Mucosa of stomach (tissue), 1 donor: ENCODE data around the gene EXOC6B.

Experiments
- H3K27me3 ChIP-seq: one replicate; pipeline ENCODE4 v1.7.0; 2013; ENCODE audit warnings: mild to moderate bottlenecking, low read length; ENCODE audit not compliant: control insufficient read depth, insufficient read depth
- H3K36me3 ChIP-seq: one replicate; pipeline ENCODE4 v1.7.0; 2013; ENCODE audit warnings: low read length; ENCODE audit not compliant: control insufficient read depth, insufficient read depth
- H3K4me1 ChIP-seq: one replicate; pipeline ENCODE4 v1.7.0; 2013; ENCODE audit warnings: mild to moderate bottlenecking, low read length; ENCODE audit not compliant: control insufficient read depth, insufficient read depth
- H3K4me3 ChIP-seq: one replicate; pipeline ENCODE4 v1.7.0; 2013; ENCODE audit warnings: low read length
- H3K9ac ChIP-seq: one replicate; pipeline ENCODE4 v1.7.0; 2013; ENCODE audit warnings: mild to moderate bottlenecking, low read length, moderate library complexity
- H3K9me3 ChIP-seq: one replicate; pipeline ENCODE4 v1.7.0; 2013; ENCODE audit warnings: mild to moderate bottlenecking, low read length, moderate library complexity; ENCODE audit not compliant: control insufficient read depth
- donor health status: Pancreatic carcinoma.

EXOC6B gene

DNA sequence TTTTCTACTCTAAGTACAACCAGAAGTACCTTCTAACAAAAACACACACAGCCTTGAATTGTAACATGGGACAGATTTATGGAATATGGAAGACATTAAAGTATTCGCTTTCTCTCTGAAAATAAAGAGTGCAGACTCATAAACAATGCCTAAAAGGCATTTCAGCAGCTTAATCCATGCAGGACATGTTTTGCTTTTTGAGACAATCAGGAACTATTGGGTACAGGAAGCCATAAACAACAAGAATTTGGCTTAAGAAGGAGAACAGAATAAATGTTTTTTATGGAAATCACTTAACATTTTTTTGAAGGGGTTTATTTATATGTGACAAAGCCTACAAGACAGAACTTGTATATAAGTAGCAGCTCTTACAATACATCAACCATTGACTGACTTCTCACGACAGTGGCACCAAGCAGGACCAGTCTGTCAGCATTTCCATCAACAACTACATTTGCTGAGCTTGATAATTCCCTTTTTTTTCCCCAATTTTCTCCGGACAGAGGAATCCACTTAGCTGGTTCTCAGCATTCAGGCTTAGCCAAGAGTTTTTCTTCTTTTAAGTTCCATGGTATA lies 140.1 kb downstream of the EXOC6B start:
- H3K36me3 ChIP-seq: no peaks in the 10 kb centered on the region

DNA sequence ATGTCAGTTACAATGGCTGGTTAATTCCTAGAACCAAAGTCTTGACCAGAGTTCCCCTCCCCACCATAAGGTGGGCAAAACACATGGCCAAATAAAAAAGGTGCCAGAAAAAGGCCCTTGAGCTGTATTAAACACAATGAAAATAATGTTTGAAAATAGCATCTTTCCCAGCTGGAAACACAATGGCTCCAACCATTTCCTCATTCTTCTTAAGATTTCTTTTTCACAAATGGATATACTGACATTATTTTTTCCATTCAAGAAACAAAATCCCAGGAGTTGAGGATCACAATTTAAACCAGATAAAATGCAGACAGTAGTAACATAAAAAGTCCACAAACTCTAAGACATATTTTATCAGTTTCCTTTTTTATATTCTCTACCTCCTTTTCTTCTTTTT lies 143.8 kb downstream of the EXOC6B start:
- H3K9ac ChIP-seq: no peak overlapping the region
- H3K4me3 ChIP-seq: no peak overlapping the region
- no peaks in the 10 kb centered on the region for H3K36me3 ChIP-seq
- H3K9me3 ChIP-seq: no peaks in the 10 kb centered on the region
- H3K27me3 ChIP-seq: no peaks in the 10 kb centered on the region
- H3K4me1 ChIP-seq: no peaks in the 10 kb centered on the region

More for the DNA sequence above, 140.1 kb downstream of the EXOC6B start:
- Histone ChIP-seq H3K9me3 (no peaks in the 10 kb centered on the region), H3K4me3 (no peak overlapping the region), H3K9ac (no peak overlapping the region), H3K27me3 (no peaks in the 10 kb centered on the region), H3K4me1 (no peaks in the 10 kb centered on the region)

DNA sequence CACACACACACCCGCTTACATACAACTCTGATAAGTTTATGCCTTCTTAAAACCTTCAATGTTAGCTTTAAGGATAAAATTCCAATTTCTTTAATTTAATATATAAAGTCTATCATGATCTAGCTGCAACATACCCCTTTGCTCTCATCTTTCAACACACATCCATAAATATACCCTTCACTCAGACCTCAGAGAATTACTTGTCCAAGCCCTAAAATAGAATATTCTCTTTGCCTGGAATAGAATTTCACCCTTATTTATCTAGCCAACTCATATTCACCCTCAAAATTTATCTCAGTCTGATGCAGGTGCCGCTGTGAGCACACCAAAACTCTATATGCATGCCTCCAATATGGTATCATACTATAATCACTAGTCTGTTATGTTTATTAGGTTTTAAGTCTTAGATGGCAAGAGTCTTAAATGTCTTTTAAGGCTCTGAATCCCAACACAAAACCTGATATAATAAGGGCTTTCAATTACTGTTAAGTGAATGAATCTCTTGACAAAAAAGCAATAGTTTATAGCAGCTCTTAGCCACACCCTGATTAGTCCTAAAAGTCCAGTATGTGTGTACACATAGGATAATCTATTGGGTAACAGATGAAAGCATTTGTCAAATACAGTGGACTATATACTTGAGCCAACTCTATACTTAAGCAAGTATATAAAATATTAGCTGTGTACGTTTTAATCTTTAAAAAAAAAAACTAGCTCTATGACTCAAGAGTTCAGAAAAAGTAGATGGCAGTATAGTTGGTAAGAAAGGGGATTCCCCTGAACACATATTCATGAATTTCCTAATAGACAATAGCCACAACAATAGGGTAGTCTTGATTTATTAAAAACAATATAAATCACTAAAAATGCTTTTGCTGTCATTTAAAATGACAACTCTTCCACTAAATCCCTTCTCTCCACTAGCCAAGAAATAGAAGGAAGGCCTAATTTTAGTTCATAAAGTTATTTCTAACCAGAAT lies 144.5 kb downstream of the EXOC6B start:
- H3K27me3 ChIP-seq: no peaks in the 10 kb centered on the region
- peaks cover 4% of the 10 kb centered on the region for H3K4me1 ChIP-seq
- no peaks in the 10 kb centered on the region for H3K36me3 ChIP-seq
- H3K9me3 ChIP-seq: no peaks in the 10 kb centered on the region
- no peak overlapping the region for H3K4me3 ChIP-seq
- no peak overlapping the region for H3K9ac ChIP-seq

DNA sequence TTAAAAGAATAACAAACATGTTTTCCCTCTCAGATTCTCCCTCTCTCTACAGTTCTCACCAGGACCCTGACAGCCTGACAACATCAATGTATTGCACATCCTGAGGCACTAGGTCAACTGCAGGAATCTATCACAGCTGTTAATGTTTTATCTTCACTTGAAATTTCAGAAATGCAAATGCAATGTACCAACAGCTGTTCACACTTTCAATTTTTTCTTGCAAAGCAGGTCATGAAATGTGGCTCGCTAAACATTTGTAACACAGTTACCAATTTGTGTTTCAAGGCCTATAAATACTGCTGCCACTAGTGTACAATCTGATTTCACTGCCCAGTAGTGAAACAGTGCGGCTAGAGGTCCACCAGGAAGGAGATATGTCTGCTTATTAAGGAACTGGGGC lies 147.8 kb downstream of the EXOC6B start:
- Histone ChIP-seq H3K36me3 (no peaks in the 10 kb centered on the region), H3K4me1 (peaks cover 23% of the 10 kb centered on the region)

DNA sequence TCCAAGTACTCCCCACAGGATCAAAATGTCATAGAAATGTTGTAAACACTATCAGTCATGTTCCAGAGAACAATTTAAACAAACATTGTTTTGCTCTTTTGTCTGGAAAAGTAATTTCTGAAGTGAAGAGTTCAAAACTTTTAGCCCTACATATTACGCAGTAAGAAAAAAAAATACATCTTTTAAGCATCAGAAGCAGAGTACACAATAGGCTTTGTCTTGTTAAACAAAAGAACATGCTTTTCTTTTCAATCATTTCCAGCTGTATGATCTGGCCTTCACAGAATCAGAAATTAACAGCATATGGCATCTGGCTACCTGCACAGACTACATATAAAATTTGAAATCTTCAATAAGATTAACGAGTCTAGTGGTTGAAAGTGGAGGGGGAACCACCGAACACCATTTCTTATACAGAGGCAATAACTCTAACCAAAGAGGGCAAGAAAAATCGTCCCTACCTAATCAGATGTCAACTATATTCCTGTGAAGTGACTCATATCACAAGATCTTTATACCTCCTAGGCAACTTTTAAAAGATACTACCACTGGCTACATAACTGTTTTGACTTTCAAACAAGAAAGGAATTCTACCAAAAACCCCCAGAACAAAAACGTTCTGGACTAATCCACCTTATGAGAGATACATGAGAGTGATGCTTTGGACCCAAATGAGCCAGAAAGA lies 149.3 kb downstream of the EXOC6B start:
- peaks cover 23% of the 10 kb centered on the region for H3K4me1 ChIP-seq
- H3K36me3 ChIP-seq: no peaks in the 10 kb centered on the region
- H3K9me3 ChIP-seq: no peaks in the 10 kb centered on the region
- no peak overlapping the region for H3K9ac ChIP-seq
- no peaks in the 10 kb centered on the region for H3K27me3 ChIP-seq
- H3K4me3 ChIP-seq: no peak overlapping the region

More for the DNA sequence above, 147.8 kb downstream of the EXOC6B start:
- Histone ChIP-seq H3K9ac (no peak overlapping the region), H3K4me3 (no peak overlapping the region), H3K27me3 (no peaks in the 10 kb centered on the region), H3K9me3 (no peaks in the 10 kb centered on the region)

DNA sequence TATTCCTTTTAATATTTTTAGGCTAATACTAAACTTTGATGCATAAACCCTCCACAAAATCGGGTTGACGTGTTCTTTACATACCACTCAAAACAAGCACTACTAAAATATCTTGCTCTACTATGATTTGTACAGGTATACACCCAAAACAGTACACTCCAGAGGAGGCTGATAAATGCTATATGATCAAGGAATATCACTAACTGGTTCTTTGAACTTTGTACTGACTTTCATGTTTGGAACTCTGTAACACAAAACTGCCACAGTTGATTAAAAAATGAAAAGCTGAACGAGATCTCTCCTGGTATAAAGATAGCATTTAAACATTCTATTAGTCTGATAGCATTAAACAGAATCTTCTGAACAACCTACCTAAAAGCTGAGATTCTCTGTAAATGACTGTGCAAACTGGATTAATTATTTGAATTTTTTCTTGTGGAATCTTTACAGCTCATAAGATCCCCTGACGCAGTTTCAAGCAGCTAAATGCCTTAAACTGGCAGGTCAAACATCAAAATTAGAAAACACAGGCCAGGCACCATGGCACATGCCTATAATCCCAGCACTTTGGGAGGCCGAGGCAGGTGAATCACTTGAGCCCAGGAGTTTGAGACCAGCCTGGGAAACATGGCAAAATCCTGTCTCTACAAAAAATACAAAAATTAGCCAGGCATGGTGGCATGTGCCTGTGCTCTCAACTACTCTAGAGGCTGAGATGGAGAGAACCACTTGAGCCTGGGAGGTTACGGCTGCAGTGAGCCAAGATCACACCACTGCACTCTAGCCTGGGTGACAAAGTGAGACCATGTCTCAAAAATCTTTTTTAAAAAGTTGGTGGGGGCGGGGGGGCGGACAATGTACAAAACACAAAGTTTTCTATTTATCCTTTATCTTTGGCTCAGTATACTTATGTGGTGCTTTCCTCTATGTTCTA lies 150.6 kb downstream of the EXOC6B start:
- Histone ChIP-seq H3K9ac (no peak overlapping the region), H3K27me3 (no peaks in the 10 kb centered on the region), H3K4me1 (peaks cover 23% of the 10 kb centered on the region), H3K4me3 (no peak overlapping the region), H3K9me3 (no peaks in the 10 kb centered on the region), H3K36me3 (no peaks in the 10 kb centered on the region)

DNA sequence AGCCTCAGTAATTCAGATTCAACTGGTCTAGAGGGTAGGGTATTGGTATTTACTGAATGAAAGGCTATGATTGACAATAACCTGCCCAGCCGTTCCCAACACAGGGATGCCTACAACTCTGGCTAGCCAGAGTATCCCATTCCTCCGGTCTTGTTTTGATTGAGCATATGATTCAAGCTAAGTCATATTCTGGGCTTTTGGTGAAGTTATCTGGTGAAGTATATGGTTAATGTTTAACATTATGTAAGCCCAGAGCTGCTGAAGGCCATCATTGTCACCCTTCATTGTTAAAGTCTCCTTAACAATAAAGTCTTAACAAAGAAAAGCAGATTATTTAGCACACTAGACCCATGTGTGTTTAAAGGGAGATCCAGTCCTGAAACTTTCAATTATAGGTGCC lies 152.6 kb downstream of the EXOC6B start:
- no peak overlapping the region for H3K9ac ChIP-seq
- no peak overlapping the region for H3K4me3 ChIP-seq
- no peaks in the 10 kb centered on the region for H3K27me3 ChIP-seq
- H3K36me3 ChIP-seq: no peaks in the 10 kb centered on the region
- H3K4me1 ChIP-seq: peaks cover 23% of the 10 kb centered on the region
- no peaks in the 10 kb centered on the region for H3K9me3 ChIP-seq

DNA sequence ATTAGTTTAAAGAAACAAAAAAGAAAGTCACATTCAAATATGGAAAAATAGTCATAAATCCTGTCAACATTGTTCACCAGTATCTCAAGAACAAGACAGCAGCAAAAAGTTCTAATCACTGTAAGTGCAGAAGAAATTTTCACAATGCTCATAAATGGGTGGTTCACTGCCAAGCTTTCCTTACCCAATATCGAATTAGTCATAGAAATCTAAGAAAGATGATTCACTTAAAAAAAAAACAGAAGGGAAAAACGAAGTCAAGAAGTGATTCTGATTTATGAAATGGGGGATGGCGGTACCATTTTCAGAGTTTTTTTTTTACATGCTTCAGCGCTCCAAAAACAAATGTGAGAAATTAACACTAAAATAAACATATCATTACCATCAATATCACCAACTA lies 156.7 kb downstream of the EXOC6B start:
- Histone ChIP-seq H3K4me1 (peaks cover 9% of the 10 kb centered on the region), H3K4me3 (no peak overlapping the region), H3K36me3 (no peaks in the 10 kb centered on the region), H3K9me3 (no peaks in the 10 kb centered on the region), H3K9ac (no peak overlapping the region), H3K27me3 (no peaks in the 10 kb centered on the region)

DNA sequence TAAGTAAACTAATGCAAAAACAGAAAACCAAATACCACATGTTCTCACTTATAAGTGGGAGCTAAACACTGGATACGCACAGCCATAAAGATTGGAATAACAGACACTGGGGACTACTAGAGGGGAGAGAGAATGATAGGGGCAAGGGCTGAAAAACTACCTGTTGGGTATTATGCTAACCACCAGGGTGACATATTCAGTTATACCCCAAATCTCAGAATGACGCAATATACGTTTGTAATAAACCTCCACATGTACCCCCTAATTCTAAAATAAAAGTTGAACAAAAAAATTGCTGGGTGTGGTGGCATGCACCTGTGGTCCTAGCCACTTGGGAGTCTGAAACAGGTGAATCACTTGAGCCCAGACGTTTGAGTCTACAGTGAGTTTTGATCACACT lies 157.2 kb downstream of the EXOC6B start:
- Histone ChIP-seq H3K36me3 (no peaks in the 10 kb centered on the region), H3K9me3 (no peaks in the 10 kb centered on the region), H3K4me1 (peaks cover 5% of the 10 kb centered on the region), H3K4me3 (no peak overlapping the region), H3K27me3 (no peaks in the 10 kb centered on the region), H3K9ac (no peak overlapping the region)

DNA sequence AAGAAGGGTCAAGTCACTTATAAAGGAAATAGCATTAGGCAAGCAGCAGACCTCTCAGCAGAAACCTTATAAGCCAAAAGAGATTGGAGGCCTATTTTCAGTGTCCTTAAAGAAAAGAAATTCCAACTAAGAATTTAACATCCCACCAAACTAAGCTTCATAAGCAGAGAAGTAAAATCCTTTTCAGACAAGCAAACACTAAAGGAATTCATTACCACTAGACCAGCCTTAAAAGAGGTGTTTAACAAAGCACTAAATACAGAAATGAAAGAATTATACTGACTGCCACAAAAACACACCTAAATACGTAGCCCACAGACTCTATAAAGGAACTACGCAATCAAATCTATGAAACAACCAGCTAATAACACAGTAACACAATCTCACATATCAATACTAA lies 160.4 kb downstream of the EXOC6B start:
- no peak overlapping the region for H3K9ac ChIP-seq
- H3K9me3 ChIP-seq: no peaks in the 10 kb centered on the region
- no peaks in the 10 kb centered on the region for H3K27me3 ChIP-seq
- no peaks in the 10 kb centered on the region for H3K4me1 ChIP-seq
- no peaks in the 10 kb centered on the region for H3K36me3 ChIP-seq
- no peak overlapping the region for H3K4me3 ChIP-seq

DNA sequence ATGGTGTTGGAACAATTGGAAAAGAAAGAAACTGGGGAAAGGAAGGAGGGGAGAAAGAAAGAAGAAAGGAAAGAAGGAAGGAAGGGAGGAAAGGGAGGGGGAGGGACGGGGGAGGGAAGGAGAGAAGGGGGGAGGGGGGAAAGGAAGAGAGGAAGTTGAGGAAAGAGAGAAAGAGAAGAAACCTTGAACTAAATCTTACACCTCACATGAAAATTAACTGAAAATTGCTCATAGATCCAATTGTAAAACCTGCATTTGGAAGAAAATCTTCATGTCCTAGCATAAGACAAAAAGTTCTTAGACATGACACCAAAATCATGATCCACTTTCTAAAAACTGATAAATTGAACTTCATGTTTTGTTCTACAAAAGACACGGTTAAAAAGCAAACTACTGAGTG lies 163.8 kb downstream of the EXOC6B start:
- H3K4me1 ChIP-seq: no peaks in the 10 kb centered on the region
- no peaks in the 10 kb centered on the region for H3K9me3 ChIP-seq
- H3K27me3 ChIP-seq: no peaks in the 10 kb centered on the region
- no peaks in the 10 kb centered on the region for H3K36me3 ChIP-seq
- H3K4me3 ChIP-seq: no peak overlapping the region
- H3K9ac ChIP-seq: no peak overlapping the region
